H1 (cell line): Measurements from ENCODE around the gene PHACTR2. TPM values are rescaled to one million over a fixed set of nuclear protein-coding genes. Genes with fewer than 3 reads are reported as not detected.

Source experiments
- BCL11A ChIP-seq, 2 experiments: IDR thresholded peaks; one replicate each; pipeline ENCODE4 v1.6.1; 2011; ENCODE audit warnings: low read depth in 2 of 2, low read length in 2 of 2, mild to moderate bottlenecking in 2 of 2
- SIN3A ChIP-seq, 2 experiments: IDR thresholded peaks in 1 of 2; conservative IDR thresholded peaks in 1 of 2; 2 replicates each; pipeline ENCODE4 v1.6.1; 2011 to 2012; ENCODE audit warnings: low read length in 2 of 2, improper control_type of control experiment in 1 of 2, low read depth in 1 of 2, mild to moderate bottlenecking in 1 of 2
- TBP ChIP-seq: IDR thresholded peaks from 2 replicates; pipeline ENCODE4 v1.6.1; 2011; ENCODE audit warnings: low read depth, low read length, improper control_type of control experiment
- polyA plus RNA-seq, 7 experiments: library from polyadenylated mRNA; depleted of rRNA in 3 of 7; stranded (reverse) in 5 of 7; unstranded in 2 of 7; fragments of >200 nt in 5 of 7; fragments of 200-250 nt in 2 of 7; gene quantifications; 1 replicate in 5 of 7; 2 replicates in 1 of 7; 4 replicates in 1 of 7; pipeline versions ENCODE4 v1.2.1 to v1.2.3, GENCODE V29; 2011 to 2013; ENCODE audit warnings: missing spikeins in 2 of 7, mixed read lengths in 2 of 7
- total RNA-seq: library from RNA; stranded (reverse); fragmentation: NEBNext Ultra II Directional; extraction: Animal tissue kit (Norgen Biotek cat#: 25700); gene quantifications from 2 replicates; pipeline ENCODE4 v1.2.1, GENCODE V29; 2021
- TF ChIP-seq, protein P1 (sequence below): fragments of 300-600 bp; sonication (generic); IDR thresholded peaks from 2 replicates; pipeline ENCODE4 v1.7.1; 2012; ENCODE audit warnings: low read length, moderate library complexity, mild to moderate bottlenecking, inconsistent platforms; ENCODE audit not compliant: insufficient replicate concordance

PHACTR2 gene
- total and polyA plus RNA-seq, 2 of the 8 experiments (the other 6 are each of a cell fraction or from before 2014, with no cell fraction given) = 16.9 to 131 TPM

GRCh38 chr6:143694013-143694412, 16.2 kb downstream of the PHACTR2 start (continued):
- TF ChIP-seq SIN3A (conservative IDR thresholded peaks at IDR 0.05 in 1 of 2, IDR thresholded peaks at IDR 0.05 in 1 of 2; ENCODE audit: low read depth in 1 of 2, low read length in 2 of 2) = no peak
- no peak for TF ChIP-seq TBP
- TF ChIP-seq, protein P1, sequence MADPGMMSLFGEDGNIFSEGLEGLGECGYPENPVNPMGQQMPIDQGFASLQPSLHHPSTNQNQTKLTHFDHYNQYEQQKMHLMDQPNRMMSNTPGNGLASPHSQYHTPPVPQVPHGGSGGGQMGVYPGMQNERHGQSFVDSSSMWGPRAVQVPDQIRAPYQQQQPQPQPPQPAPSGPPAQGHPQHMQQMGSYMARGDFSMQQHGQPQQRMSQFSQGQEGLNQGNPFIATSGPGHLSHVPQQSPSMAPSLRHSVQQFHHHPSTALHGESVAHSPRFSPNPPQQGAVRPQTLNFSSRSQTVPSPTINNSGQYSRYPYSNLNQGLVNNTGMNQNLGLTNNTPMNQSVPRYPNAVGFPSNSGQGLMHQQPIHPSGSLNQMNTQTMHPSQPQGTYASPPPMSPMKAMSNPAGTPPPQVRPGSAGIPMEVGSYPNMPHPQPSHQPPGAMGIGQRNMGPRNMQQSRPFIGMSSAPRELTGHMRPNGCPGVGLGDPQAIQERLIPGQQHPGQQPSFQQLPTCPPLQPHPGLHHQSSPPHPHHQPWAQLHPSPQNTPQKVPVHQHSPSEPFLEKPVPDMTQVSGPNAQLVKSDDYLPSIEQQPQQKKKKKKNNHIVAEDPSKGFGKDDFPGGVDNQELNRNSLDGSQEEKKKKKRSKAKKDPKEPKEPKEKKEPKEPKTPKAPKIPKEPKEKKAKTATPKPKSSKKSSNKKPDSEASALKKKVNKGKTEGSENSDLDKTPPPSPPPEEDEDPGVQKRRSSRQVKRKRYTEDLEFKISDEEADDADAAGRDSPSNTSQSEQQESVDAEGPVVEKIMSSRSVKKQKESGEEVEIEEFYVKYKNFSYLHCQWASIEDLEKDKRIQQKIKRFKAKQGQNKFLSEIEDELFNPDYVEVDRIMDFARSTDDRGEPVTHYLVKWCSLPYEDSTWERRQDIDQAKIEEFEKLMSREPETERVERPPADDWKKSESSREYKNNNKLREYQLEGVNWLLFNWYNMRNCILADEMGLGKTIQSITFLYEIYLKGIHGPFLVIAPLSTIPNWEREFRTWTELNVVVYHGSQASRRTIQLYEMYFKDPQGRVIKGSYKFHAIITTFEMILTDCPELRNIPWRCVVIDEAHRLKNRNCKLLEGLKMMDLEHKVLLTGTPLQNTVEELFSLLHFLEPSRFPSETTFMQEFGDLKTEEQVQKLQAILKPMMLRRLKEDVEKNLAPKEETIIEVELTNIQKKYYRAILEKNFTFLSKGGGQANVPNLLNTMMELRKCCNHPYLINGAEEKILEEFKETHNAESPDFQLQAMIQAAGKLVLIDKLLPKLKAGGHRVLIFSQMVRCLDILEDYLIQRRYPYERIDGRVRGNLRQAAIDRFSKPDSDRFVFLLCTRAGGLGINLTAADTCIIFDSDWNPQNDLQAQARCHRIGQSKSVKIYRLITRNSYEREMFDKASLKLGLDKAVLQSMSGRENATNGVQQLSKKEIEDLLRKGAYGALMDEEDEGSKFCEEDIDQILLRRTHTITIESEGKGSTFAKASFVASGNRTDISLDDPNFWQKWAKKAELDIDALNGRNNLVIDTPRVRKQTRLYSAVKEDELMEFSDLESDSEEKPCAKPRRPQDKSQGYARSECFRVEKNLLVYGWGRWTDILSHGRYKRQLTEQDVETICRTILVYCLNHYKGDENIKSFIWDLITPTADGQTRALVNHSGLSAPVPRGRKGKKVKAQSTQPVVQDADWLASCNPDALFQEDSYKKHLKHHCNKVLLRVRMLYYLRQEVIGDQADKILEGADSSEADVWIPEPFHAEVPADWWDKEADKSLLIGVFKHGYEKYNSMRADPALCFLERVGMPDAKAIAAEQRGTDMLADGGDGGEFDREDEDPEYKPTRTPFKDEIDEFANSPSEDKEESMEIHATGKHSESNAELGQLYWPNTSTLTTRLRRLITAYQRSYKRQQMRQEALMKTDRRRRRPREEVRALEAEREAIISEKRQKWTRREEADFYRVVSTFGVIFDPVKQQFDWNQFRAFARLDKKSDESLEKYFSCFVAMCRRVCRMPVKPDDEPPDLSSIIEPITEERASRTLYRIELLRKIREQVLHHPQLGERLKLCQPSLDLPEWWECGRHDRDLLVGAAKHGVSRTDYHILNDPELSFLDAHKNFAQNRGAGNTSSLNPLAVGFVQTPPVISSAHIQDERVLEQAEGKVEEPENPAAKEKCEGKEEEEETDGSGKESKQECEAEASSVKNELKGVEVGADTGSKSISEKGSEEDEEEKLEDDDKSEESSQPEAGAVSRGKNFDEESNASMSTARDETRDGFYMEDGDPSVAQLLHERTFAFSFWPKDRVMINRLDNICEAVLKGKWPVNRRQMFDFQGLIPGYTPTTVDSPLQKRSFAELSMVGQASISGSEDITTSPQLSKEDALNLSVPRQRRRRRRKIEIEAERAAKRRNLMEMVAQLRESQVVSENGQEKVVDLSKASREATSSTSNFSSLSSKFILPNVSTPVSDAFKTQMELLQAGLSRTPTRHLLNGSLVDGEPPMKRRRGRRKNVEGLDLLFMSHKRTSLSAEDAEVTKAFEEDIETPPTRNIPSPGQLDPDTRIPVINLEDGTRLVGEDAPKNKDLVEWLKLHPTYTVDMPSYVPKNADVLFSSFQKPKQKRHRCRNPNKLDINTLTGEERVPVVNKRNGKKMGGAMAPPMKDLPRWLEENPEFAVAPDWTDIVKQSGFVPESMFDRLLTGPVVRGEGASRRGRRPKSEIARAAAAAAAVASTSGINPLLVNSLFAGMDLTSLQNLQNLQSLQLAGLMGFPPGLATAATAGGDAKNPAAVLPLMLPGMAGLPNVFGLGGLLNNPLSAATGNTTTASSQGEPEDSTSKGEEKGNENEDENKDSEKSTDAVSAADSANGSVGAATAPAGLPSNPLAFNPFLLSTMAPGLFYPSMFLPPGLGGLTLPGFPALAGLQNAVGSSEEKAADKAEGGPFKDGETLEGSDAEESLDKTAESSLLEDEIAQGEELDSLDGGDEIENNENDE = no peak
- TF ChIP-seq BCL11A (IDR thresholded peaks at IDR 0.05; ENCODE audit: low read depth in 2 of 2, low read length in 2 of 2) = no peak
